ENCODE data around the gene RHOBTB1. TPM values are rescaled to one million over a fixed set of nuclear protein-coding genes. Genes with fewer than 3 reads are reported as not detected.
"Not testable (repeated sequence)": the region's sequence is repeated elsewhere in the genome, so short reads cannot be mapped to it uniquely, and the experiment has no call there.

The RHOBTB1 gene
- total RNA-seq, 2 experiments from 2014 or later: 0.07 TPM; not detected in 1

DNA sequence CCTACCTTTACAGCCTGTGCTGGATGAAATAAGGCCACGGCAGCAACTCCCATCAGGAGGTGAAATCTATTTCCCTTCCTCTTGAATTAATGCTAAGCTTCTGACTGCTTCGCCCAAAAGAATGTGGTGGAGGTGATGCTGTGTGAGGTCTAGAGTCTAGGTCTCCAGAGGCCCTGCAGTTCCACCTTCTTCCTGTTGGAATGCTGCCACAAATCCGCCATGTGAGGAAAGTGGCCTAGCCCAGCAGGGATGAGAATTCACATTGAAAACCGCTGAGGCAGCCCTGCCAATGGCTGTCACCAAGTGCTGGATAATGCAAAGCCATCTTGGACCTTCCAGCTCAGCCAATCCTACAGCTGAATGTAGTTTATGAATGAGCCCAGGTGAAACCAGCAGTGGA is 28.0 kb downstream of the RHOBTB1 start:
- no peak overlapping the region for H3K27ac Mint-ChIP-seq
- ATAC-seq (no peak), DNase-seq (no peak)
- H3K4me3 Mint-ChIP-seq: no peak overlapping the region
- peaks cover 4% of the 10 kb centered on the region for H3K4me1 Mint-ChIP-seq
- no peaks in the 10 kb centered on the region for H3K9me3 Mint-ChIP-seq (ENCODE audit: low read depth)
- peaks cover 8% of the 10 kb centered on the region for H3K27me3 Mint-ChIP-seq
- H3K36me3 Mint-ChIP-seq: no peaks in the 10 kb centered on the region
- CTCF ChIA-PET: no interaction called here

DNA sequence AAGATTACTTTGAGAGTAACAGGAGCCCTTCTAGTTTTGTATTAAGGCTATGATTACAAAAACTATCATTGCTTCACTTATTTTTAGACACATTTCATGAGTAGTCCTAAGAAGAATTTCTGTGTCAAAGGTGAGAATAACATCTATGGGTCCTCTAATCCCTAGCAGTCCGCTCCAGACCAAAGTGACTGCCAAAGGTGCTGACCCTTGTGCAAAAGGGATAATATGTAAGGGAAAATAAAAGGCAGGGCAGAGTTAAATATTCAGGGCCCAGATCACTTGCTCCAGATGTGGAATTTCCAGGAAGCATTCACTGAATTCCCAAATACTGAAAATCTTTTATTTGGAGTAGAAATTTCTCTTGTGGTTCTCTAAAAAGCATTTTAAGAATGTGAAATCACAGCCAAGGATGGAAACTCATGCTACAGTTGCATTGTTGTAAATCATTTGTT is 29.3 kb downstream of the RHOBTB1 start:
- H3K36me3 Mint-ChIP-seq: no peaks in the 10 kb centered on the region

GRCh38 chr10:60913657-60914056 is 30.3 kb downstream of the RHOBTB1 start:
- H3K4me3 Mint-ChIP-seq: no peak overlapping the region
- H3K4me1 Mint-ChIP-seq: peaks cover 11% of the 10 kb centered on the region
- no peaks in the 10 kb centered on the region for H3K9me3 Mint-ChIP-seq (ENCODE audit: low read depth)
- peaks cover 7% of the 10 kb centered on the region for H3K27me3 Mint-ChIP-seq
- CTCF ChIA-PET: no interaction called here
- DNase-seq: no peak
- no peaks in the 10 kb centered on the region for H3K36me3 Mint-ChIP-seq
- ATAC-seq: no peak
- H3K27ac Mint-ChIP-seq: no peak overlapping the region

More for the DNA sequence above, 29.3 kb downstream of the RHOBTB1 start:
- Mint-ChIP-seq H3K27me3 (peaks cover 8% of the 10 kb centered on the region), H3K27ac (no peak overlapping the region), H3K9me3 (ENCODE audit: low read depth) (no peaks in the 10 kb centered on the region), H3K4me1 (peaks cover 11% of the 10 kb centered on the region), H3K4me3 (no peak overlapping the region)
- CTCF ChIA-PET: no interaction called here
- DNase-seq (no peak), ATAC-seq (no peak)

DNA sequence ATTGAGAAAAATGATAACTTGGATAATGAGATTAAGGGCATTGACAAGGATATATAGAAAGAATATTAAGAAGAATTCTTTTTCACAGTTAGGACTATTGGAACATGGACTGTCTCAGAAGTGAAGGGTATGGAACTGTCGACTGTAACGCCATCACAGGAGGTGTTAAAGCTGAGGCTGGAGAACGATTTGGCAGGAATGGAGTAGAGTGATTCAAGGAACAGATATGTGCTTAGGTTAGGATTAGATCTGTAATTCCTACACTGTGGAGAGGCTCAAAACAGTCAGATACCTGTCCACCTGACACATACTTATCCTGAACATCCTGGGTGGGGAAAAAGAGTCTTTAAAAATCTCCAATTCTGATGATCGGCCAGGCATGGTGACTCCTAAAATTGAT is 30.9 kb downstream of the RHOBTB1 start:
- no peak overlapping the region for H3K4me3 Mint-ChIP-seq
- H3K27me3 Mint-ChIP-seq: peaks cover 7% of the 10 kb centered on the region
- no peaks in the 10 kb centered on the region for H3K9me3 Mint-ChIP-seq (ENCODE audit: low read depth)
- DNase-seq (no peak), ATAC-seq (no peak)
- no peak overlapping the region for H3K27ac Mint-ChIP-seq
- no peaks in the 10 kb centered on the region for H3K36me3 Mint-ChIP-seq
- peaks cover 11% of the 10 kb centered on the region for H3K4me1 Mint-ChIP-seq
- CTCF ChIA-PET: no interaction called here

GRCh38 chr10:60911715-60912114 is 32.3 kb downstream of the RHOBTB1 start:
- no peak for ATAC-seq
- no peak overlapping the region for H3K27ac Mint-ChIP-seq

DNA sequence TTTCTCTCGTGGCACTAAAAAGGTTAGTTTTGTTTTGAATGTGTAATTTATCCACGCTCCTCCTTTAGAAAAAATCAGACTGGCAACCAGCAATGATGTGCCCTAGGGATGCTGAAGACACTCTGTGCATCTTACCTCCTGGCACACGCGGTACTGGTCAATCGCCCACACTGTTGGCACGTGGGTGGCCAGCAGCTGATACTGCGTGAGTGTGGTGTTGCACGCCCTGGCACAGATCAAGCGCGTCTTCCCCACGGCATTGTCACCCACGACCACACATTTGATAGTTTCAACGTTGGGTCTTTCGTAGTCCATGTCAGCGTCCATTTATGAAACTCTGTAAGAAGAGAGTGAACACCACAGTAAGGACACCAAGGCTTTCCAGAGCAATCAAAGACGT is 32.8 kb downstream of the RHOBTB1 start:
- CTCF ChIA-PET: no interaction called here
- no peaks in the 10 kb centered on the region for H3K36me3 Mint-ChIP-seq
- no peak for DNase-seq
- H3K9me3 Mint-ChIP-seq (ENCODE audit: low read depth): no peaks in the 10 kb centered on the region
- no peak overlapping the region for H3K27ac Mint-ChIP-seq
- no peak for ATAC-seq
- H3K27me3 Mint-ChIP-seq: peaks cover 7% of the 10 kb centered on the region
- peaks cover 11% of the 10 kb centered on the region for H3K4me1 Mint-ChIP-seq
- H3K4me3 Mint-ChIP-seq: no peak overlapping the region

More at GRCh38 chr10:60911715-60912114, 32.3 kb downstream of the RHOBTB1 start:
- Mint-ChIP-seq H3K4me3 (no peak overlapping the region), H3K27me3 (peaks cover 7% of the 10 kb centered on the region), H3K36me3 (no peaks in the 10 kb centered on the region), H3K9me3 (ENCODE audit: low read depth) (no peaks in the 10 kb centered on the region), H3K4me1 (peaks cover 11% of the 10 kb centered on the region)
- DNase-seq: no peak
- CTCF ChIA-PET: no interaction called here

DNA sequence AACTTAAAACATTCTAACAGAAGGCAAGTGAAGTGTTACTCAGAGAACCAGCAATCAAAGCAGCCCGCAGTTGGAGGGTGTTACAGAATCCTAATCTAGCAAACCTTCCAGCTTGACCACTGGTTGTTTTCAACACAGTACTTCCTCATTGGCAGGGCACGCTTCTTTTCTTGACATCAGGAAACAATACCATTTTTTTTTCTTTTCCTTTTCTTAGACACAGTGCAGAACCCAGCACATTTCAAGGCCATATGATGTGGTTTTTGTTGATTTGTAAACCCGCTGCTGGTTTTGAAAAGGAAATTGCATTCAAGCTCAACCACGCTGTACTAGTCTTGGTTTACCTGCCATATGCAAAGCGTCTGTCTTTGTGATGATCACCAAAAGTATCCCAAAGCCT is 33.4 kb downstream of the RHOBTB1 start:
- no peak overlapping the region for H3K27ac Mint-ChIP-seq
- DNase-seq: no peak
- CTCF ChIA-PET: no interaction called here
- H3K4me1 Mint-ChIP-seq: peaks cover 11% of the 10 kb centered on the region
- no peaks in the 10 kb centered on the region for H3K36me3 Mint-ChIP-seq
- no peak for ATAC-seq
- no peaks in the 10 kb centered on the region for H3K9me3 Mint-ChIP-seq (ENCODE audit: low read depth)
- no peak overlapping the region for H3K4me3 Mint-ChIP-seq
- peaks cover 7% of the 10 kb centered on the region for H3K27me3 Mint-ChIP-seq

GRCh38 chr10:60908896-60909295 is 35.1 kb downstream of the RHOBTB1 start:
- Mint-ChIP-seq H3K27me3 (peaks cover 5% of the 10 kb centered on the region), H3K9me3 (ENCODE audit: low read depth) (no peaks in the 10 kb centered on the region), H3K27ac (no peak overlapping the region), H3K4me3 (no peak overlapping the region), H3K36me3 (no peaks in the 10 kb centered on the region), H3K4me1 (peaks cover 11% of the 10 kb centered on the region)
- ATAC-seq: no peak
- DNase-seq: no peak
- CTCF ChIA-PET: no interaction called here

DNA sequence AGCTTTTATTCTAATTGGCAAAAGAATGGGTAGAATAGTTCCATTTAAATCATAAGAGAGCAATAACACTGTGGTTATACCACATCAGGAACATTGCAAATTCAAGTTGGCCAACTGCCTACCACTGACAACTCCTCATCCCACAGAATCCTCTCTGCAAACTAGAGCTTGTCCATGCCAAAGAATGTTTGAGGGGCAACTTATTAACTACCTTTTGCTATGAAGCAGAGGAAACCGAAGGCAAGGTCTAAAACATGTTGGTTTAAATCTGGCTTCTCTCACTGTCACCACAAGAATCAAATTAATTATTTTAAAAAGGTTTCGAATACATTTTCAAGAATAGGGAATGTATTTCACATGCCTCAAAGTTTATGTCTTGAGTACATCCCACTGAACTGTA is 36.0 kb downstream of the RHOBTB1 start:
- ATAC-seq (no peak), DNase-seq (no peak)
- no peak overlapping the region for H3K4me3 Mint-ChIP-seq
- CTCF ChIA-PET: no interaction called here
- no peaks in the 10 kb centered on the region for H3K36me3 Mint-ChIP-seq
- H3K27me3 Mint-ChIP-seq: peaks cover 5% of the 10 kb centered on the region
- no peak overlapping the region for H3K27ac Mint-ChIP-seq
- H3K9me3 Mint-ChIP-seq (ENCODE audit: low read depth): no peaks in the 10 kb centered on the region
- H3K4me1 Mint-ChIP-seq: peaks cover 11% of the 10 kb centered on the region

- H3K9me3 Mint-ChIP-seq (ENCODE audit: low read depth): no peaks in the 10 kb centered on the region
- no peak for ATAC-seq
Measured at GRCh38 chr10:60907236-60907635, 36.7 kb downstream of the RHOBTB1 start.

GRCh38 chr10:60906825-60907224 is 37.2 kb downstream of the RHOBTB1 start:
- H3K9me3 Mint-ChIP-seq (ENCODE audit: low read depth); H3K36me3 Mint-ChIP-seq; H3K4me3 Mint-ChIP-seq; CTCF ChIA-PET; H3K27ac Mint-ChIP-seq; ATAC-seq; DNase-seq; H3K27me3 Mint-ChIP-seq: not testable (repeated sequence)
- peaks cover 11% of the 10 kb centered on the region for H3K4me1 Mint-ChIP-seq

More at GRCh38 chr10:60907236-60907635, 36.7 kb downstream of the RHOBTB1 start:
- Mint-ChIP-seq H3K4me3 (no peak overlapping the region), H3K27ac (no peak overlapping the region), H3K36me3 (no peaks in the 10 kb centered on the region), H3K4me1 (peaks cover 11% of the 10 kb centered on the region), H3K27me3 (peaks cover 5% of the 10 kb centered on the region)
- DNase-seq: no peak
- CTCF ChIA-PET: no interaction called here

- no peak for ATAC-seq
- Mint-ChIP-seq H3K4me3 (no peak overlapping the region), H3K4me1 (peaks cover 11% of the 10 kb centered on the region), H3K36me3 (no peaks in the 10 kb centered on the region), H3K27me3 (peaks cover 5% of the 10 kb centered on the region), H3K27ac (no peak overlapping the region), H3K9me3 (ENCODE audit: low read depth) (no peaks in the 10 kb centered on the region)
- no peak for DNase-seq
- CTCF ChIA-PET: no interaction called here
Measured at GRCh38 chr10:60906411-60906810, 37.6 kb downstream of the RHOBTB1 start.

GRCh38 chr10:60905580-60905979 is 38.4 kb downstream of the RHOBTB1 start:
- Mint-ChIP-seq H3K4me3 (no peak overlapping the region), H3K4me1 (peaks cover 3% of the 10 kb centered on the region), H3K36me3 (no peaks in the 10 kb centered on the region), H3K27ac (no peak overlapping the region), H3K27me3 (peaks cover 3% of the 10 kb centered on the region), H3K9me3 (ENCODE audit: low read depth) (no peaks in the 10 kb centered on the region)
- DNase-seq (no peak), ATAC-seq (no peak)
- CTCF ChIA-PET: no interaction called here

DNA sequence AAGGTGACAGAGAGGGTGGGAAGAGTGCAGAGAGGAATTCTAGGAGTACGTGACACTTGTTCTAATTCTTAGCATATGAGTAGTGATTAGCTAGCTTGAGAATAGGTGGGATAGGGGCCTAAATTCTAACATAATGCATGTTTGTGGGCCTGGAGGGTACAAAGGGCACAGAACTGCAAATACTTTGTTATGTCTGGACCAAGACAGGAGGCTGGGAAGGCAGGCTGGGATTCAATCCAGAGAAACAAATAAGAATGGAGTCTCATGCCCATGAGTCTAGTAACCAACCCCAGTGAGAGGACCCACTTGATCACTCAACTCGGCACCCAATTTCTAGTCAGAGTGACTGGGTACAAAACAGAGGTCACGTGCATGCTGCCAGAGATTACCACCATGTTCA is 40.9 kb downstream of the RHOBTB1 start:
- Mint-ChIP-seq H3K4me1 (no peaks in the 10 kb centered on the region), H3K9me3 (ENCODE audit: low read depth) (no peaks in the 10 kb centered on the region), H3K4me3 (no peak overlapping the region), H3K36me3 (no peaks in the 10 kb centered on the region), H3K27me3 (no peaks in the 10 kb centered on the region), H3K27ac (no peak overlapping the region)
- ATAC-seq (no peak), DNase-seq (no peak)
- CTCF ChIA-PET: no interaction called here

DNA sequence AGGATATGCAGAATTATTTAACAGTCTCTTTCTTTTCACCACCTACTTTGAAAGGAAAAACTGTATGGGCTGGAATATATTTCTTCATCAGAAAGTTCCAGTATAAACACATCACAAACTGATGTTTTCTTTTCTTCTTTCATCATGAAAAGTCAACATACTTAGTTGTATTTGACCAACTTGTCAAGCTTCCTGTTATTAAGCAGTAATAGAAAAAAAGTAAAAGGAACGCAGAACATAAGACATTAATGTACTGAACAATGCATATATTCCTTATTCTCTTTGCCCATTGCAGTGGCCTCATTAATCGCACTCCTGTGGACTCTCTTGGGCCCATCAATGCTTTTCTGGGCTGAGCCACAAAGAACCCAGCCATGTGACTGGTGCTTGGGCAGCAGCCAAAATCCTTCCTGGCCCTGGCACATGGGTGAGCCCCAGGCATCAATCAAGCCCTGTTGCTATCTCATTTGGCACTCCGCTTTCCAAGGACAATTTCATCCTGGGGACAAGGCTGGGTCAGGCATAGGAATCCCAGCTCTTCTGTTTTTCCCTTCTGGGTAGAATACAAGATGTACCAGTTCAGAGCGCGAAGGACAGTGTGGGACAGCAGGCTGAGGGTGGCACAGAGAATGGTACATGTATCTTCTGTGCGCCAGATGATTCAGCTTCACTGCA is 42.3 kb downstream of the RHOBTB1 start:
- DNase-seq: no peak
- CTCF ChIA-PET: no interaction called here
- H3K9me3 Mint-ChIP-seq (ENCODE audit: low read depth): no peaks in the 10 kb centered on the region

More for the DNA sequence above, 42.3 kb downstream of the RHOBTB1 start:
- ATAC-seq: no peak
- no peak overlapping the region for H3K27ac Mint-ChIP-seq
- H3K27me3 Mint-ChIP-seq: peaks cover 4% of the 10 kb centered on the region
- no peak overlapping the region for H3K4me3 Mint-ChIP-seq
- no peaks in the 10 kb centered on the region for H3K36me3 Mint-ChIP-seq
- no peaks in the 10 kb centered on the region for H3K4me1 Mint-ChIP-seq

Measured in activated CD8-positive, alpha-beta memory T cell treated with anti-CD3 and anti-CD28 coated beads, Interleukin-2, amount 10 ng/mL, durations not matched to agents 7 days and 5 days (primary cell).